Epidermal melanocyte (primary cell): ENCODE measurements around the gene CIBAR2.

Experiments used
- DNase-seq: peaks from one replicate; pipeline ENCODE4 v3.0.0; 2011; ENCODE audit warnings: low spot score; ENCODE audit not compliant: insufficient read length

CIBAR2 gene

DNA sequence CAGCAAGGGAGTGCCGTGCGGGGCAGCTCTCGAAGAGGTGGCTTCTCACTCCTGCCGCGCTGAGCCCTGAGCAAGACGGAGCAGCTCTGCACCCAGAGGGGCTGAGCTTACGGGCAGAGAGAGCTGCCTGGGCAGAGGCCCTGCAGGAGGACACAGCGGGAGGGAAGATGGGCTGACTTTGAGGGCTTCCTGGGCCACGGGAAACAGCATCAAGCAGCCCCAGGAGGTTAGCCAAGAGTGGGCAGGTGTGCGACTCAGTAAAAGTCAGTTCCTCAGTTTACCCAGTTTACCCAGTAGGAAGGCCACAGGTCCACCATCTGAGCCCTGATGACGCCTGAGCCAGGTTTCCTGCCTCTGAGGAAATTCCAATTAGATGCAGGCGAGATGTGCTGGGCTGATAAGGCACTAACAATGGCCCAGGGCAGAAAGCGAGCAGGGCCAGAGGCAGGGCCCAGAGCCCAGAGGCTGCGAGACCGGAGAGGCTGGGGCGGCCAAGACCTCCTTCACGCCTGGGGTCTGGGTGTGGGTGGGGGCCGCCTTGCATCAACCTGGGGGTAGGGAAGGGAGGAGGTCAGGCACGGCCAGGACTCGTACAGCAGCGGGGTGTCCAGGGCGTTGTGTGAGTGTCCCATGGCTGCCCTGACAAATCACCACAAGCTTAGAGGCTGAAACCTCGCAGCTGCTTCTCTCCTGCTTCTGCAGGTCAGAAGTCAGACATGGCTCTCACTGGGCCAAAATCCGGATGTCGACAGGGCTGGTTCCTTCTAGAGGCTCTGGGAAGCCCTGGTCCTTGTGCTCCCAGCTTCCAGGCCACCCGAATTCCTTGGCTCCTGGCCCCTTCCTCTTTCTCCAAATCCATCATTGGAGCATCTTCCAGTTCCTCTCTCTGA is 32.0 kb upstream of the CIBAR2 start:
- no peak for DNase-seq

DNA sequence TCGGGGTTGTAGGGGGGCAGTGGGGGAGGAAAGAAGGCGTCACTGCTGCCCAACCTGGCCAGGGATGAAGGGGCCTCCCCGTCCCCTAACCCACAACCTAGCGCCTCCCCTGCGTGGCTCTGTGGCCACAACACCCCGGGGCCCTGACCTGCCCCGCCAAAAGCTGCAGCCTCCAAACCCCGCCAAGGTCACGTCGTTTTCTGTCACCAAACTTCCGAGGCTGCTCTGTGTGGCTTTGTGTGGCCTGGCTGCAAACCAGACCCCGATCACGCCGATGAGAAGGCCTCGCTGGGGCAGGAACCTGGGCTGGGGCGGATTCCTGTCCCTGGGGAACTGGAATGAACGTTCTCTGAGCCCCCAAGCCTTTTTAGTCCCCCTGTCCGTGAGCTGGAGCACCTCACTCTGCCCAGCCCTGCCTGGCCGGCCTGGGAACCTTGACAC is 30.5 kb upstream of the CIBAR2 start:
- DNase-seq, result no peak

DNA sequence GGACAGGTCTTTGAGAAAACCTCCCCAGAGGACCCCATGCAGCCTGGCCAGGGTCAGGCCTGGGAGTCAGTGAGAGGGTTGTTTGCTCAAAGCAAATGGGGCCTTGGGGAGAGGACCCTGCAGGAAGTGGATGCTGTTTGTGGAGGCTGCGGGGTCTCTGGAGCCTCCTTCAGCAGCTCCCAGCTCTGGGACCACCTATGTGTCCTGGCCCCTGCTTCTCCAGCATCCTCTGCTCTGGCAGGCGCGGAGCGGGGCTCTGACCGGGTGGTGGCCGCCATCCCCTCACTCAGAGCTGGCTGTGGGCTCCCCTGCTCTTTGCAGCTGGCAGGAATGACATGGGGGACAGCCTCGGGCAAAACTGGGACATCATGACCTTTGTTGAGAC is 29.8 kb upstream of the CIBAR2 start:
- DNase-seq, result no peak

DNA sequence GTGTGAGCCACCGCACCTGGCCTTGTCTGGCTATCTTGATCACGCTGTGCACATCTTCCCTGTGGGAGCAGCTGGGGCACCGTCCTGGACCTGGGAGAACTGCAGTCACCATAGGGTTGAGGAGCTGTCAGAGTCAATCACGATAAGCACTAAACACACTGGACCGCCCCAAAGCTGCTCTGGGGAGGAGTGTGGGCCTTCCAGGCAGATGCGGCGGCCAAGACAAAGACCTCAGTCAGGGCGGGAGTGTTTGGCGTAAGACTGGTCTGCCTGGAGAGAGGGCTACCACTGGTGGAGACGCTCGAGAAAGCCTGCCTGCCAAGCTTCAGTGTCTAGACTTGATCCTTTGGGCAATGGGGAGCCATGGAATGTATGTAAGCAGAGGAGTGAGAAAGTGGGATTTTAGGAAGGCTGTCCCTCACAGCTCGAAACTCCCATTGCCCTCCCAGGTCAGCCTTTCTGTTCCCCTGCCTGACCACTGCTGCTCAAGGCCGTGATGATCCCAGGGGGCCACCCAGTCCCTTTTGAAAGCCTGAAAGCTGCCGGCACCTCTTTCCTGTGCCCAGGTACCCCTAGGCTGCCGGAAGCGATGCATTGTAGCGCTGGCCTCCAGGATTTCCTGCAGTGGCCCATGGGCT is 29.3 kb upstream of the CIBAR2 start:
- DNase-seq, result no peak

DNA sequence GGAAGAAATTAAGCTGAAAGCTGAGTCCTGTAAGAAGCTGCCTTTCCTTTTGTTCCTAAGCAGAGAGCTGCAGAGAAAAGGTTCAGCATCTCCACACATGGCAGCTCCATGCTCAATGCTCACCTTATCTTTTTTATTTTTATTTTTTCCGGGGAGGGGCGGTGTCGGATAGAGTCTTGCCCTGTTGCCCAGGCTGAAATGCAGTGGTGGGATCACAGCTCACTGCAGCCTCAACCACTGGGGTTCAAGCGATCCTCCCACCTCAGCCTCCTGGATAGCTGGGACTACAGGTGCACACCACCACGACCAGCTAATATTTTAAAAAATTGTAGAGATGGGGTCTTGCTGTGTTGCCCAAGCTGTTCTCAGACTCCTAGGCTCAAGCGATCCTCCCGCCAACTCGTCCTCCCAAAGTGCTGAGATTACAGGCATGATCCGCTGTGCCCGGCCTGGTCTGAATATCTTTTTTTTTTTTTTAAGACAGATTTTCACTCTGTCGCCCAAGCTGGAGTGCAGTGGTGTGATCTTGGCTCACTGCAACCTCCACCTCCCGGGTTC is 28.3 kb upstream of the CIBAR2 start:
- no peak for DNase-seq

DNA sequence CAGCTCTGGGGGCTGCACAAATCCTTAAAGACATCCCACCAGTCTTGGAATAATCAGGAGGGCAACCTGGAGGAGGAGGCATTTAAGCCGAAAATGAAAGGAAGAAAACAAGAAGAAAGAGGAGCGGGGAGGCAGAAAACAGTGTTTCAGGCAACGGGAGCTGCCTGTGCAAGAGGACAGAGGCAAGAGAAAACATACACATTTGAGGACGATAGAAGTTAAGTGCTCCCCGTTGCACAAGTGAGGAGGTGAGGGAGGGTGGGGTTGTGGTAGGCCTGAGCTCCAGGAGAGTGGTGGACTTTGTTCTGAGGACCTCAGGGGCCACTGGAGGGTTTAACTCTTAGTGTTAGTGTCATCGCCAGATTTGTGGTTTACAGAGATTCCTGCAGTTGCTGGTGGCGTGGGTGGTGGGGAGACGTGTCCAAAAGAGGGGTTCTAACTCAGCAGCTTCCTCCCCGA is 27.6 kb upstream of the CIBAR2 start:
- DNase-seq, result no peak

DNA sequence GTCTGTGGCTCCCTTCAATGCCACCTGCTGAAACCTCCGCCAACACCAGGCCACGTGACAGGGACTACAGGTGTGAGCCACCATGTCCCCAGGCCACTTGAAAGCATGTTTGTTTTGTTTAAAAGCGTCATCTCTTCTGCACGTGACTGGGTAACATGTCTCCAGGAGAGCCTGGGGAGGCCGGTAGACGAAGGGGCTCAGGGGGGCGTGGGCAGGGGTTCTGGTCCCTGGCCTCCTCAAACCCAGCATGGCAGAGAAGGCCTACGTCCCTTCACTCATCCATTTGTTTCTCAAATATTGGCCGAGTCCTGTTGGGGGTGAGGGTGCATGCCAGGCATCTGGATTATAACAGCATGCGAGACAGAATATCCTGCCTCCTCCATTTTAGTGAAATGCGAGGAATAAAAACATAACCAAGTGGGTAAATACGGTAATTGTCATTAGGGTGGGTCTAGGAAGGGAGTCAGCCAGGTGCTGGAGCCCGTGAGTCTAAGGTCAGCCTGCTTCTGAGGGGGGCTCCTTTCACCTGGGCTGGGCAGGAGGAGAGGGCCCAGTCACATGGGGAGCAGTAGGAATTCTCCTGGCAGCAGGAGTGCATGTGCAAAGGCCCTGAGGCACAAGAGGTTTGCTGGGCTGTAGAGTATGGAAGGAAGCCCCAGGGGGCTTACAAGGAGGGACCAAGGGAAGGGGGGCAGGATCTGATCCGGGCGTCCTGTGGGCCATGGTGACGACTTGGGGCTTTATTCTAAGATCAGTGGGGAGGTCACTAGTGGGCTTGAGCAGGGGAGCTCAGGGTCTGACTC is 26.8 kb upstream of the CIBAR2 start:
- no peak for DNase-seq

DNA sequence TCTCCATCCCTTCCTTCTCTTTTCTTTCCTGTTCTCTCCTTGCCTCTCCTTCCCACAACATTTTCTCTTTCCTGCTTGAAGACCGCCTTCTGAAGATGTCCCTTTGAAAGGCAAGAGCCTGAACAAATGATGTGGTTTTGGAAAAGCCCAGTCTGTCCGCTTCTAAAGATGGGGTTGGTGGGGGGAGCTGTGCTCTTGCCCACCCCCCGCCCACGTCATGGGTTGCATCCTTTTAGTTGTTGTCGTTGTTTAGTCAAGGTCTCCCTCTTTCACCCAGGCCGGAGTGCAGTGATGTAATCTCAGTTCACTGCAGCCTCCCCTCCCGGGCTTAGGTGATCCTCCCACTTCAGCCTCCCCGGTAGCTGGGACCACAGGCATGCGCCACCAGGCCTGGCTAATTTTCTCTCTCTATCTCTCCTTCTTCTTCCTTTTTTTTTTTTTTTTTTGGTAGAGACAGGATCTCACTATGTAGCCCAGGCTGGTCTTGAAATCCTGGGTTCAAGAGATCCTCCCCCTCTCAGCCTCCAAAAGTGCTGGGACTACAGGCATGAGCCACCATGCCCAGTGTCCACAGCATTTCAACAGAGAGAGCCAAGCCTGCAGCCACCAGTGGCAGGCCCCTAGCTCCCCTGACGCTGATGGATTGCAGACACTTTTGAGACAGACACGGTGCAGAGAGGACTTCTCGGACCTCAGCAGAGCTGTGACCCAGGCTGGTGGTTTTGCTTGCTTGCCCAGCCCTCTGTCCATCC is 26.0 kb upstream of the CIBAR2 start:
- DNase-seq, result no peak

DNA sequence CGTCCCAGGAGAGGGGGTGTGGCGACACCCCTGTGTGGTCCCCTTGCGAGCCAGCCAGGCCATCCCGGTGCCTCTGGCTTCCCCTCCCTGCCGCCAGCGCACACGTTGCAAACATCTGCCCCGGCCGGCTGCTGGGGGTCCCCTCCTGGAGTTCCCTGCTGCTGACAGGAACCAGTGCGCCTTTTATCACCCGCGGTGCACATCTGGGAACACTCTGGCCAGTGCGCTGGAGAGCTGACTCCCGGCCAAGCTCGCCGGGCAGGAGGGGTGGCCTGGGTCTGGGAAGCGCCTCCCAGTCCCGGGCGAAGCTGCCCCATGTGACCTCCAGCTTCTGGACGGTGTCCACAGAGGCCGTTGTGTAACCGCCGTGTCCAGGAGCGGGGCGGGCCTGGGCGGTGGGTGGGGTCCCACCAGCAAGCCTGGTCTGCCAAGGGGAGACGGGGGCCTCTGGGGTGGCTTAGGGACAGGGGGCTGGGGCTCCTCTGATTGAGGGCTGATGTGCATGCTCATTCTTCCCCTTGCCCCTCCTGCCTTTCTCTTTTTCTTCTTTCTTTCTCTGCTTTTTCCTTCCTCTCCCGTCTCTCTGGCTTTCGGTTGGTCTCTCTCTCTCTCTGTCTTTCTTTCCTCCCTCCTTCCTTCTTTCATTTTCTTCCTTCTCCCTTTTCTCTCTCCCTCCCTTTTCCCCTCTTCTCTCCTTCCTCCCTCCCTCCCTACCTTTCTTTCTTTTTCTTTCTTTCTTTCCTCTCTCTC is 25.2 kb upstream of the CIBAR2 start:
- DNase-seq, result peak; percentile 89

DNA sequence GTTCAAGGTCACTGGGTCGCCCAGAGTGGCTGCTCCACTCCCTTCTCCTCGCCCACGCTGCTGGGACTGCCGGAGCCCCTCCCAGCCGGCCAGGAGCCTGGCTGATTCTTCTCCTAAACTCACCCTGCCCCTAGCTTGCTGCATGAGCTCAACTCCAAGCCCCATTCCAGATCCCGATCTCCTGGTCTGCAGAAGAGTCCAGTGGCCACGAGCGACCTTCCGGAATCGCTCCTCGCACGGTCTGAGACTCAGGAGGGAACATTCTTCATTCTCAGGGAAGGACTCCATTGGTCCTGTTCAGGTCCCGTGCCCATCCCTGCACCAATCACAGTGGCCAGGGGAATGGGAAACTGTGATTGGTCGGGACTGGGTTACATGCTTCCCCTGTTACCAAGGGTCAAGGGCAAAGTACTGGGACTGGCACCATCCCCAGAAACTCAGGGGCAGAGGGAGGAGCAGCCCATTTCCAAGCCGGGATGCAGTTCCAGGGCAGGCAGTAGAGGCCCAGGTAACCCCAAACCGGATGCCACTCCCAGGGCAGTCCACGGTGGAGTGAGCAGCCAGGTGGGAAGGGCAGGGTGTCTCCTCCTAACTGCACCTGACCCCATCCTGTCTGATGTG is 24.5 kb upstream of the CIBAR2 start:
- no peak for DNase-seq

DNA sequence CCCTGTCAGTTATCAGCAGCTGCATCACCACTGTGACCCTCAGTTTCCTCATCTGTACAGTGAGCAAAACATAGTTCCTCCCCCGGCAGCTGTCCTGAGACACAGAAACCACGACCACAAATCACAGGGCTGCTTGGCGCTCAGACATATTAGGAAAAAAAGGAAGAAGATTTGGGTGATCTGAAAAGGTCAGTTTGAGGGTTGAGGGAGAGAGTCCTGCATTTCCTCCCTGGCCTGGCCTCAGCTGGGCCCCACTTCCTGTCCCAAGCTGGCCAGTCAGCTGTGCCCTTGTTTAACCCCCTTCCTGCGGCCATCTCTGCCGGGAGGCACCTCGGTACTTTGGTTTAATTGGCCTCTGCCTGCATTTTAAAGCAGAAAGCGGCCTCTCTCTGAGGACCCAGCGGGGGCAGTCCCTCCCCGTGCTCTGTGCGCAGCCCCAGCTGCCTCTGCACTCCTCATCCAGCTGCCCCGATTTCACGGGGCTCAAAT is 24.0 kb upstream of the CIBAR2 start:
- no peak for DNase-seq

DNA sequence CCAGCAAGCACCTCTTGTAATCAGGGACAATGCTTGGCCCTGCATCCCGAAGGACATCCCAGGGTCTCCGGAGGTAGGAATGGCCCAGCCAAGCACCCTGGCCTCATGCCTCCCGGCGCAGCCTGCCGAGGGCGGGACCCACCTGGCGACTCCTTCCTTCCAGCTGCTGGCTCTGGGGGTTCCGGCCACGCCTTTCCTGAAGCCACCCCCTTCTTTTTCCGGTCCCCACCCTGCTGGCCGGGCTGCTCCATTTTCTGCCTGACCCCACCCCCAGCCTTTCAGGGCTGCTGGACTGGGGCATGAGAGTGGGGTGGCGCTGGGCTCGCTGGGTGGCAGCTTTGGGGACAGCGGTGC is 22.5 kb upstream of the CIBAR2 start:
- no peak for DNase-seq

DNA sequence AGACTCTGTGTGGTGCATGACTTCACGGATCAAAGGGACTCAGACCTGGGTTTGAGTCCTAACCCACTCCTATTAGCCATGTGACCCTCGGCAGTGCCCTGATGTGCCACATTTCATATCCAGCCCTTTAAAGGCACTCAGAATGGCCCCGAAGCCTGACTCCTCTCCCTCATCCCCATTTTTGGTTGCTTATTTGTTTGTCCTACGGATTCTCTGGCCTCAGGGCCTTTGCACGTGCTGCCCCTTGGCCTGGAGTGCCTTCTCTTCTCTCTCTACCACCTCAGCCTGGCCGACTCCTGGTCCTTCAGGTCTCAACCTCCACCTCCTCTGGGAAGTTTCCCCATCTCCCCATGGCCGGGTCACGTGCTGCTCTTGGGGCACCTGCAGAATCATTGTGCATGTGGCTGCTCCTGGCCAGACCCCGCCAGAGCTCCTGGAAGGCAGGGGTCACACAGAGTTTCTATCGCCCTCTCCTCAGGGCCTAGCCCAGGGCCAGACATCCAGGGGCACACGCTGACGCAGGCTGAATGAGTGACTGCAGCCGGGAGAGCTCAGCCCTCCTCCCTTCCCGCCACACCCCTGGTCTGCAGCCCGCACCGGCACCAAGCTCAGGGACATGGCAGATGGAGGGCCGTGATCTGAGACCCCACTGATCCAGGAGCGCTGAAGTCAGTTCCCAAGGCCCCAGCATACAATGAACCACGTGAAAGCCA is 22.0 kb upstream of the CIBAR2 start:
- DNase-seq, result no peak

DNA sequence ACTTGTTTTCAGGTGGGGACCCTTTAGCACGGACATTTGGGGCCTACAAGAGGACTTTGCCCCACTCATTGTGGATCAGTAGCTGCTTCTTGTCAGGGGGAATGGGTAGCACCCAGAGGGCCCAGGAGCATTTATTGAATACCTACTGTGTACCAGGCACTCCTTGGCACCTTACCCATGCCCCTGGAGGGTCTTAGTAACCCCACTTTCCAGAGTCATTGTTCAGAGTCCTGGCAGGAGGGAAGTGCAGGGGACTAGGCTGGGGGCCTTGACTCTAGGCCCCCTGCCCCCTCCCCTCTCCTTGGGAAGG is 21.0 kb upstream of the CIBAR2 start:
- no peak for DNase-seq

DNA sequence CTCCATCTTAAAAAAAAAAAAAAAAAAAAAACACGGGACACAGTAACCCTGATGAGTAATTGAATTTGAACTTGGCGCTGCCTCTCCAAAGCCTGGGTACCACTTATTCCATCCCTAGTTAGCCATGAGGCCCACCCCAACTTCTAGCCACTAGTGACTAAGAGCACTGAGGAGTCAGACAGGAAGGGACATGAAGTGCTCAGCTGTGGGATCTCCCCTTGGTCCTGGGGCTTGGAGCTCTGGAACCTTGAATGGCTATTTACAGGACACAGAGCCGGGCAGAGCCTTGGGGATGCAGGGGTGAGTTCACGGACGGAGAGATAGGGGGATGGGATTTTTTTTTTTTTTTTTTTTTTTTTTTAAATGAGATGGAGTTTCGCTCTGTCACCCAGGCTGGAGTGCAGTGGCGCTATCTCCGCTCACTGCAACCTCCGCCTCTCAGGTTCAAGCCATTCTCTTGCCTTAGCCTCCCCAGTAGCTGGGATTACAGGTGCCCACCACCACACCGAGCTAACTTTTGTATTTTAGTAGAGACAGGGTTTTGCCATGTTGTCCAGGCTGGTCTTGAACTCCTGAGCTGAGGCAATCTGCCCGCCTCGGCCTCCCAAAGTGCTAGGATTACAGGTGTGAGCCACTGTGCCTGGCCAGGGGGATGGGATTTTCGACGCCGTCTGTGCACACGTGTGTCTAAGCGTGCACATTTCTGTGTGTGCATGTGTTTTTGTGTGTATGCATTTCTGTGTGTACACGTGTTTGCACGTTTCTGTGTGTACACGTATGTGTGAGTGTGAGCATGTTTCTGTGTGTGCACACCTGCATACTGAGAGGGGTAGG is 20.4 kb upstream of the CIBAR2 start:
- no peak for DNase-seq

DNA sequence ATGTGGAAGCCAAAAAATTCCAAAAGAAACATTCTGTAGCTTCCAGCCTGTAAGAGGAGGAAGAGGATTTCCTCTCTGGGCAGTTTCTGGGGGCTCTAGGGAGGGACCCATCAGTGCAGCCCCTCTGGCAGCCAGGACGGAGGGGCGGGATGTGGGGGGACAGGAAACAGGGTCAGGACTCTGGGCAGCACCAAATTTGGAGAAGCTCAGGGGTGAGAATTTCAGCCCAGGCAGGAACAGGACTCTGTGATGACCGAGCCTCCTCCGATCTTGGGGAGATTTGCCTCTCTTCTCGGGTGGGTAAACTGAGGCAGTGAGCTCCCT is 18.4 kb upstream of the CIBAR2 start:
- no peak for DNase-seq

DNA sequence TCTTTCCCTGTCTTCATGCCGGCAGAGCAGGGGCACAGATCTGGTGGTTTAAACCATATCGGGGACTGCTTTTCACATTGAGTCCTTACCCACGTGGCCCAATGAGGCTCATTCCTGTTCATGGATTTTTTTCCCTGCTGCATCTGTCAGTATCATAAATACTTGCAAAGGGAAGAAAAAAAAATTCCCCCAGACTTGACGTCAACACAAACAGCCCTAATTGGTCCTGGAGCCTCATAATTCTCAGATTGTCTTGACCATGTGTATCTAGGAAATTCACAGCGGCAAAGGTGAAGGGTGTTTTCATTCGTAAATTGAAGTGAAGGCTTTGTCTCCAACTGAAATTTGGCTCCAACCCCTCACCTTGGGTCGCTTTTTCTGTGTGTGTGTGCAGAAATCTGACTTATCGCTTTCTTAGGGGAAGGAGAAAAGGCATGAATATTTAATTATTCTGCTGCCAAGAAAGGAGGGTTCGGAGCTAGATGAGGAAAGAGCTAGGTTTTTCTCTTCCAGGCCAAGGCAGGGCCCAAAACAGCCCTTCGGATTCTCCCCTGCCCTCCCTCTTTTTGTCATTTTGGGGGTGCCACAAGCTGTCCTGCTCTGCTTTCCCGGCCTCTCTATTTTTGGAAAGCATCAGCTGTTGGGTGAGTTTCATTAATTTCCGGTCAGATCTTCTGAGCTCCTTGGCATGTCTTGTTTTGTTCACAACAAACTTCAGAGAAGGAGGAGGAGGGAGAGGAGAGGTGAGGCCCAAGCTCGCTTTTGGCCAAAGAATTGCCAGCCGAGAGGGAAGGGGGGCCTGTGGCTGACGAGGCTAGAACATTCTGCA is 17.8 kb upstream of the CIBAR2 start:
- DNase-seq, result no peak
